ENCODE measurements around the gene LRRTM1. TPM values are rescaled to one million over a fixed set of nuclear protein-coding genes. Genes with fewer than 3 reads are reported as not detected.
A peak's percentile ranks its signal among the peaks of the same experiment; 100 is the strongest.

The LRRTM1 gene
- total RNA-seq, 1 experiment from 2014 or later, result not detected

- no peak for DNase-seq (ENCODE audit: low read depth)
Measured at GRCh38 chr2:80303006-80303908, 1.3 kb downstream of the LRRTM1 start.

GRCh38 chr2:80302314-80303005 lies 2.1 kb downstream of the LRRTM1 start:
- DNase-seq (ENCODE audit: low read depth), result no peak

GRCh38 chr2:80302001-80302313 lies 2.6 kb downstream of the LRRTM1 start:
- DNase-seq (ENCODE audit: low read depth), result no peak

GRCh38 chr2:80300954-80301353 lies 3.6 kb downstream of the LRRTM1 start:
- no peak for DNase-seq (ENCODE audit: low read depth)

GRCh38 chr2:80300346-80300745 lies 4.2 kb downstream of the LRRTM1 start:
- DNase-seq (ENCODE audit: low read depth), result no peak

- no peak for DNase-seq (ENCODE audit: low read depth)
Measured at GRCh38 chr2:80299661-80300060, 4.9 kb downstream of the LRRTM1 start.

- DNase-seq (ENCODE audit: low read depth), result no peak
Measured at GRCh38 chr2:80298954-80299353, 5.6 kb downstream of the LRRTM1 start.

- no peak for DNase-seq (ENCODE audit: low read depth)
Measured at GRCh38 chr2:80293039-80293438, 11.5 kb downstream of the LRRTM1 start.

- no peak for DNase-seq (ENCODE audit: low read depth)
Measured at GRCh38 chr2:80292474-80292873, 12.1 kb downstream of the LRRTM1 start.

GRCh38 chr2:80291656-80292055 lies 12.9 kb downstream of the LRRTM1 start:
- no peak for DNase-seq (ENCODE audit: low read depth)

GRCh38 chr2:80288576-80288975 lies 16.0 kb downstream of the LRRTM1 start:
- peak; percentile 0 for DNase-seq (ENCODE audit: low read depth)

- no peak for DNase-seq (ENCODE audit: low read depth)
Measured at GRCh38 chr2:80281049-80281448, 23.5 kb downstream of the LRRTM1 start.

GRCh38 chr2:80280598-80280997 lies 24.0 kb downstream of the LRRTM1 start:
- DNase-seq (ENCODE audit: low read depth), result no peak

- no peak for DNase-seq (ENCODE audit: low read depth)
Measured at GRCh38 chr2:80269806-80270205, 34.7 kb downstream of the LRRTM1 start.

GRCh38 chr2:80266231-80266630 lies 38.3 kb downstream of the LRRTM1 start:
- DNase-seq (ENCODE audit: low read depth), result no peak

GRCh38 chr2:80259292-80259691 lies 45.3 kb downstream of the LRRTM1 start:
- no peak for DNase-seq (ENCODE audit: low read depth)

GRCh38 chr2:80258793-80259192 lies 45.8 kb downstream of the LRRTM1 start:
- no peak for DNase-seq (ENCODE audit: low read depth)

GRCh38 chr2:80258341-80258740 lies 46.2 kb downstream of the LRRTM1 start:
- no peak for DNase-seq (ENCODE audit: low read depth)

- DNase-seq (ENCODE audit: low read depth), result no peak
Measured at GRCh38 chr2:80257450-80257849, 47.1 kb downstream of the LRRTM1 start.

- DNase-seq (ENCODE audit: low read depth), result no peak
Measured at GRCh38 chr2:80256782-80257167, 47.8 kb downstream of the LRRTM1 start.

GRCh38 chr2:80255918-80256781 lies 48.4 kb downstream of the LRRTM1 start:
- peak; percentile 9 for DNase-seq (ENCODE audit: low read depth)

- DNase-seq (ENCODE audit: low read depth), result no peak
Measured at GRCh38 chr2:80252294-80252986, 52.1 kb downstream of the LRRTM1 start.

All from M059J (cell line).